T-helper 1 cell treated with Interleukin-12 subunit alpha and Interleukin-12 subunit beta and Interleukin-4 antibody, amounts not matched to agents 30 μg/mL and 1 μg/mL, for 36 hours (primary cell): ENCODE measurements around the gene NAA15.
"Not testable (repeated sequence)": the region's sequence is repeated elsewhere in the genome, so short reads cannot be mapped to it uniquely, and the experiment has no call there.

Experiments used
- H3K27ac Mint-ChIP-seq: one replicate; pipeline ENCODE4 v1.8.0; 2021; ENCODE audit warnings: mild to moderate bottlenecking, mixed read lengths
- H3K27me3 Mint-ChIP-seq: one replicate; pipeline ENCODE4 v1.8.0; 2021; ENCODE audit warnings: low read depth, mixed read lengths
- H3K36me3 Mint-ChIP-seq: one replicate; pipeline ENCODE4 v1.8.0; 2021; ENCODE audit warnings: low read depth, mixed read lengths
- H3K4me1 Mint-ChIP-seq: one replicate; pipeline ENCODE4 v1.8.0; 2021; ENCODE audit warnings: low read depth, mixed read lengths
- H3K4me3 Mint-ChIP-seq: one replicate; pipeline ENCODE4 v1.8.0; 2021; ENCODE audit warnings: mild to moderate bottlenecking, moderate library complexity, mixed read lengths
- H3K9me3 Mint-ChIP-seq: one replicate; pipeline ENCODE4 v1.8.0; 2021; ENCODE audit warnings: mixed read lengths

Gene NAA15

DNA sequence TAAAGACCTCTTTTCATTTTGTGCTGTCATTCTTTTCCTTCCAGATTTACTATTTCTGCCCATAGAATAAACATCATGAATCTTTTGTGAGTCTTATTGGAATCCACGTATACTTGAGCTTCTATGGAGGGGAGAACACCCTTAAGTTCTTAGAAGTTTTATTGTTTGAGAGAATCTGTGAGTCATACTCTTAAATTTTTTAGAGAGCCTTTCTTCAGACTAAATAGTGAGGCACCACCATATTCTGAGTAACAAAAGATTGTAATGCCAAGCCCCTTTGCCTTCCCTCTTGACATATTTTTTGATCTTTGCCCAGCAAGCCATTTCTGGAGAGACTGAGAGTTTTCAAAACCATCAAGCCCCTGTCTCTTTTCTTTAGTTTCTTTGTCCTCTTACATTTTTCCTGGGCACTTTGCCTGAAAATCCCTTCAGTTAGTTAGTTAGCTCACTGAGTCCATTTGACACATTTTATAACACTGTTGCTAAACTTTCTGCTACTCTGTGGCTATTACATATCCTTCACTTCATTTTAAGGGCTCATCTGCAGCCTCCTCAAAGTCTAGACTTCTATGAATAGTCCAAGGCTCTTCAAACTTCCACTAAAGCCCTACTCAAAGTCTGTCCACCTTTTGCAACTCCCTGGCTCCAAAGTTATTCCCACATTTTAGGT lies 66.3 kb downstream of the NAA15 start:
- Mint-ChIP-seq H3K9me3 (no peaks in the 10 kb centered on the region), H3K4me3 (no peak overlapping the region), H3K36me3 (peaks cover 41% of the 10 kb centered on the region), H3K27ac (no peak overlapping the region), H3K4me1 (peaks cover 7% of the 10 kb centered on the region), H3K27me3 (no peaks in the 10 kb centered on the region)

DNA sequence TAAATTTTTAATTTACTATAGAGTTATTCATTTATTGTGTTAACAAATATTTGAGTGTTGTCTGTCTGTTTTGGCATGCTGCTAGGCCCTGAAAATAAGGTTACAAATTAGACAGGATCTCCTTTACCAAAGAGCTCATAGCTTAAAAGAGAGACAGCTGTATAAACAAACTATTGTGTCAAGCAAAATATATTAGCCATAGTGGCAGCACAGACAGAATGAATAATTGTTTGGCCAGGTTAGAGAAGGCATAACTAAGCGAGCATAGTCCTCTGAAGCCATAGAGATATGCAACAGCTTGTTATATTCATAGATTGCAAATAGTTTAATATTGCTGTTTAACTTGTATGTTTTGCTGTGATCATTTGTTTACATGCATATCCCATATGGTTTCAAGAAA lies 67.7 kb downstream of the NAA15 start:
- Mint-ChIP-seq H3K36me3 (peaks cover 34% of the 10 kb centered on the region), H3K4me3 (no peak overlapping the region), H3K27ac (no peak overlapping the region), H3K4me1 (peaks cover 5% of the 10 kb centered on the region), H3K27me3 (no peaks in the 10 kb centered on the region), H3K9me3 (no peaks in the 10 kb centered on the region)

DNA sequence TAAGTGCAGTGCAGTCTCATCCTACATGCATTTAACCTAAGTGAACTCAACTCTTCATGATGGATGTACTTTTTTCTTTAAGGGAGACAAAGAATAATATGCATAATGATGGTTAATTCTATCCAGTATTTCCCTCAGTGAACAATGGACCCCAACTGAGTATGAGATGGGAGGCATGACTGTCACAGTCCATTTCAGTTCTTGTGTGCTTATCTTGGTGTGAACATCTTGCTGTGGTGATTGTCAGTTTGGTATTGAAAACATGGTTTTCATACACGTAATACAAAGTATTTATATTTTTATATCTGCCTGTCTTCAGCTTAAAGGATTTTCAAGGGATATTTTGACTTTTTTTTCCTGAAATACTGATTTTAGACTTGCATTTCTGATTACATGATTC lies 72.9 kb downstream of the NAA15 start:
- Mint-ChIP-seq H3K27me3 (no peaks in the 10 kb centered on the region), H3K4me3 (no peak overlapping the region), H3K36me3 (peaks cover 30% of the 10 kb centered on the region), H3K27ac (no peak overlapping the region), H3K4me1 (no peaks in the 10 kb centered on the region), H3K9me3 (no peaks in the 10 kb centered on the region)

DNA sequence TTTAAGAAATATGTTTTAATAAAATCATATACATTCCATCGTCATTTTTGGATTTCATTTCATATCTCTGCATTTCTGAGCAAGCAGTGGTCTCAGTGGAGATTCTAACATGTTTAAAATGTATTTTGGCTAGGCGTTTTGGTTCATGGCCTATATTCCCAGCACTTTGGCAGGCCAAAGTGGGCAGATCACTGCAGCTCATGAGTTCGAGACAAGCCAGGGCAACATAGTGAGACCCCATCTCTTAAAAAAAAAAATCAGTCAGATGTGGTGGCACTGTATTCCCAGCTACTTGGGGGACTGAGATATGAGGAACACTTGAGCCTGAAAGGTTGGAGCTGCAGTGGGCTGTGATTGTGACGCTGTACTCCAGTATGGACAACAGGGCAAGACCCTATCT lies 85.1 kb downstream of the NAA15 start:
- Mint-ChIP-seq H3K4me3 (no peak overlapping the region), H3K27me3 (no peaks in the 10 kb centered on the region), H3K9me3 (no peaks in the 10 kb centered on the region), H3K4me1 (peaks cover 5% of the 10 kb centered on the region), H3K27ac (no peak overlapping the region), H3K36me3 (peaks cover 30% of the 10 kb centered on the region)

DNA sequence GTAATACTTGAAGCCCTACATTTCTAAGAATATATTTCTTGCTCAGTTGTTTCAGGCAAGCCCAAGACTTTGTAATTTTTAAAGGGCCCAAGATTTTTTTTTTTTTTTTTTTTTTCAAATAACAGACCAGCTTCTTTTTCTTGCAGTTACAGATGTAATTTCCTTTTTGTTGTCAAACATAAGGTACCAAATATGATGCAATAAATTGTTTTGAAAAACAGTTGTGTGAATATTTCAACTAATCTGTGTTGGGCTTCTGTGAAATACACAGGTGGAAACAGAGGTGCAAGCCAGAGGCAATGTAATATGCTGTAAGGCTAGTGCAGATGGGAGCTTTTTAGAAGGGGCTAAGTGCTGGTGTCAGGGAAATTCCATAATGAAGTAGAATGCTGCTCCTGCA lies 87.8 kb downstream of the NAA15 start:
- peaks cover 5% of the 10 kb centered on the region for H3K4me1 Mint-ChIP-seq
- H3K4me3 Mint-ChIP-seq = no peak overlapping the region
- H3K27me3 Mint-ChIP-seq = no peaks in the 10 kb centered on the region
- no peak overlapping the region for H3K27ac Mint-ChIP-seq
- H3K36me3 Mint-ChIP-seq = peaks cover 41% of the 10 kb centered on the region
- no peaks in the 10 kb centered on the region for H3K9me3 Mint-ChIP-seq

DNA sequence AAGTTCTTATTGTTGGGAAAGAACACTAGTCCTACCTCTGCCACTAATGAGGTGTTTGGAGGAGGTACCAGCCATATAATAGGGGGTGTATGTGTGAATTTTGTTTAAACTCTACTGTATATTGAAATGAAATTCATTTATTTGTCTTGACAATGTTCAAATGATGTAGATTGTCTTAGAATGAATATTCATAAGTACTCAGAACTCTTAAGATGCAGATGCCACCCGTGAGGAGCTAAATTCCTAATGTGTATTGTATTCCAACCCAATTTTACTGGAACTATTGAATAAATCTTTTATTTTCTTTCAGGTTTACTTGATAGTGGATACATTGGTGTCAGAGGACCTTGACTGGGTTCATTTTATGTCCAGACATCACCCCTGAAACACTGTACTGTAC lies 88.7 kb downstream of the NAA15 start:
- Mint-ChIP-seq H3K4me3 (no peak overlapping the region), H3K4me1 (peaks cover 5% of the 10 kb centered on the region), H3K36me3 (peaks cover 42% of the 10 kb centered on the region), H3K27ac (no peak overlapping the region), H3K27me3 (no peaks in the 10 kb centered on the region), H3K9me3 (no peaks in the 10 kb centered on the region)

DNA sequence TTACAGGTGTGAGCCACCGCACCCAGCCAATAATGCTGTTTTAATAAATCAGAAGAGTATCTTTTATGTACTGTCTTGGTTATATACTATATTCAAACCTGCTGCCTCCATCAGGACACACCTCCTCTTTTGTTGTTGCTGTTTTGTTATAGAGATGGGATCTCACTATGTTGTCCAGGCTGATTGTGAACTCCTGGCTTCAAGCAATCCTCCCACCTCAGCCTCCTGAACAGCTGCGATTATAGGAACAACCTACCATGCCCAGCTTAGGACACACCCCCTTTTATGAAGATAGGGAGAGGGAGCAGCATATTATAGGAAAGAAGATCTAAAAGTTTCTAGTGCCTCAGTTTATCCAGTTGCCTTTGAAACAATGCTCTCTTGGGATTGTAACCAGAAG lies 90.4 kb downstream of the NAA15 start:
- Mint-ChIP-seq H3K27ac (no peak overlapping the region), H3K9me3 (no peaks in the 10 kb centered on the region), H3K36me3 (peaks cover 33% of the 10 kb centered on the region), H3K27me3 (no peaks in the 10 kb centered on the region), H3K4me1 (peaks cover 5% of the 10 kb centered on the region), H3K4me3 (no peak overlapping the region)

DNA sequence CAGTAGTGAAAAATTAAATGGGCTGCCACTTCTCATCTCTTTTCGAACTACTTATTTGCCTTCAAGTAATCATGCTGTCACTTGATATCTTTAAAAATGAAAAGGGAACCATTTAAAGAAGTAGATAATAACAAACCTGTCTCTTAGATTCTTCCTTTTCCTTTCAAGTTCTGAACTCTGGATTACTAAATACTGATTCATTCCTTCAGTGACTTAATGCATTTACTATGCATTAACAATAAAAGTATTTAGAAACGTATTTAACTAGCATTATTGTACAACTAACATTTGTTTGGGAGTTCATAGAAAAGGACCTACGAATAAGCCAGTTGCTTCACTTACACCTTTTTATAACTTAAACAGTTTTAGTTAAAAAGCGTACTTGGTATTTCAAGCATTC lies 91.5 kb downstream of the NAA15 start:
- no peaks in the 10 kb centered on the region for H3K27me3 Mint-ChIP-seq
- peaks cover 33% of the 10 kb centered on the region for H3K36me3 Mint-ChIP-seq
- H3K9me3 Mint-ChIP-seq = no peaks in the 10 kb centered on the region
- peaks cover 5% of the 10 kb centered on the region for H3K4me1 Mint-ChIP-seq
- no peak overlapping the region for H3K4me3 Mint-ChIP-seq
- H3K27ac Mint-ChIP-seq = no peak overlapping the region

DNA sequence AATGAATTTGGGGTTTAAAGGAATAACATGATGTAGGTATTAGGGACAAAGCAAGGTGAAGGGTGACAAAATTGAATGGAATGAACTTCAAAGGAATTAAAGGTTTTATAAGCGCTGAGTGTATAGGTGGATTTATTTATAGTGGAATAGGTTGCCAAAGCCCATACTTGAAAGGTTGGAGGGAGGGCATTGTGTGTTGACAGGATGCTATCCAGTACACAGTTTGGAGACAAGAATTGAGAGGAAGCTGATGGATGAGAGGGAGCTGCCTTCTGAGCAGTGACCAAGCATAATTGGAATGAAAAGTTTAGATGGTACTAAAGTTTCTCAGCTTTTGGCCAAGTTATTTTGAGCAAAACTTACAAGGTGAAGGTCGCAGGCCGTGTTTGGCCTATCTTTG lies 100.1 kb downstream of the NAA15 start:
- H3K9me3 Mint-ChIP-seq = no peaks in the 10 kb centered on the region
- no peaks in the 10 kb centered on the region for H3K27me3 Mint-ChIP-seq
- H3K4me3 Mint-ChIP-seq = no peak overlapping the region
- H3K27ac Mint-ChIP-seq = no peak overlapping the region
- no peaks in the 10 kb centered on the region for H3K4me1 Mint-ChIP-seq
- H3K36me3 Mint-ChIP-seq = peaks cover 18% of the 10 kb centered on the region

DNA sequence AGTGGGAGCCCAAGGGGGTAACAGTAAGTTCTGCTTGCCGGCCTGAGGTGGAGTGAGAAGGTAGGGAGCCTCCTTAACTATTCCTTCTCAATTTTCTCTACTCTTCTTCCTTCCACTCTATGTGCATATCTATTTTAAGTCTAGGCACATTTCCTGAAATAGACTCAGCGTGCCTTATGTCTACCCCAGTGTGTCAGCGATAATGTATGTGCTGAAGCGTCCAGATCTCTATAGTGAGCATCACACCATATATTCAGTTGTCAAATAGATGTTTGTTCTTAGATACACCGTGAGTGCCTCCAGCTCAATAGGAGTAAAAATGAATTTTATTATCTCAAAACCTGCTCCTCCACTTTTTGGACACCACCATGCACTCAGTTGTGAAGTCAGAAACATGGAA lies 101.1 kb downstream of the NAA15 start:
- Mint-ChIP-seq H3K27ac (no peak overlapping the region), H3K27me3 (no peaks in the 10 kb centered on the region), H3K4me3 (no peak overlapping the region), H3K36me3 (peaks cover 19% of the 10 kb centered on the region), H3K4me1 (no peaks in the 10 kb centered on the region), H3K9me3 (no peaks in the 10 kb centered on the region)

DNA sequence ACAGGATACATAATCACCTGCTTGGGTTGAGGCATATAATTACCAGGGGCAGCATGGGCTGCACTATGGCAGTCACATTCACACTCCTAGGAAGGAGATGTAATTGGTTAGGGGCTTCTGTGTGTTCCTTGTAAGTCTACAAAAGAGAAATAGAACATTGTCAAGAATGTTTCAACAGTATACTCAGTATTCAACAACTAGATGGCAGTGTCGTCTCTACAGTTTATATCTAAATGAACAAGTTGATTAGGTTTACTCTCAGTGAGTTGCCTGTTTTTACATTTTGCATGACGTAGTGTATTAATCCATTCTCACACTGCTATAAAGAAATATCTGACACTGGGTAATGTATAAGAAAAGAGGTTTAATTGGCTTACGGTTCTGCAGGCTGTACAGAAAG lies 102.2 kb downstream of the NAA15 start:
- no peaks in the 10 kb centered on the region for H3K27me3 Mint-ChIP-seq
- no peaks in the 10 kb centered on the region for H3K4me1 Mint-ChIP-seq
- no peak overlapping the region for H3K27ac Mint-ChIP-seq
- H3K36me3 Mint-ChIP-seq = peaks cover 23% of the 10 kb centered on the region
- H3K9me3 Mint-ChIP-seq = no peaks in the 10 kb centered on the region
- no peak overlapping the region for H3K4me3 Mint-ChIP-seq

DNA sequence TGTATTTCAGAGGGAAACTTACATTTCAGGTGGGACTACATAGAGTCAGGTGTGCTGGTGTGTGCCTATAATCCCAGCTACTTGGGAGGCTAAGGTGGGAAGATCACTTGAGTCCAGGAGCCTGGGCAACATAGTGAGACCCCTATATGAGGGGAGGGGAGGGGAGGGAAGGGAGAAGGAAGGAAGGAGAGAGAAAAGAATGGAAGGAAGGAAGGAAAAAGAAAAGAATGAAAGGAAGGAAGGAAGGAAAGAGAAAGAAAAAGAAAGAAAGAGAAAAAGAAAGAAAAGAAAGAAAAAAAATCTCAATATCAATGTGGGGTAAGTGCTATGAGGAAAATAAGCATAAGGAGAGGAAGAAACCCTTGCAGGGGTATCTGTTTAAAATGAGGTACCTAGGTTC lies 109.0 kb downstream of the NAA15 start:
- H3K9me3 Mint-ChIP-seq = no peaks in the 10 kb centered on the region
- no peaks in the 10 kb centered on the region for H3K4me1 Mint-ChIP-seq
- peaks cover 23% of the 10 kb centered on the region for H3K36me3 Mint-ChIP-seq
- no peaks in the 10 kb centered on the region for H3K27me3 Mint-ChIP-seq
- no peak overlapping the region for H3K4me3 Mint-ChIP-seq
- no peak overlapping the region for H3K27ac Mint-ChIP-seq

DNA sequence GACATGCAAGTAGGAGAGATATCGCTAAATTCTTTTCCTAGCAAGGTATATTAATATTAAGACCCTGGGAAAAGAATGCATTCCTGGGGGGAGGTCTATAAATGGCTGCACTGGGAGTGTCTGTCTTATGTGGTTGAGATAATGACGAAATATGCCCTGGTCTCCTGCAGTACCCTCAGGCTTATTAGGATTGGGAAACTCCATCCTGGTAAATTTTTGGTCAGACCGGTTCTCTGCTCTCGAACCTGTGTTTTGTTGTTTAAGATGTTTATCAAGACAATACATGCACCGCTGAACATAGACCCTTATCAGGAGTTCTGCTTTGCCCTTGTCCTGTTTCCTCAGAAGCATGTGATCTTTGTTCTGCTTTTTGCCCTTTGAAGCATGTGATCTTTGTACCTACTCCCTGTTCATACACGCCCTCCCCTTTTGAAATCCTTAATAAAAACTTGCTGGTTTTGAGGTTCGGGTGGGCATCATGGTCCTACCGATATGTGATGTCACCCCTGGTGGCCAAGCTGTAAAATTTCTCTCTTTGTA lies 113.4 kb downstream of the NAA15 start:
- peaks cover 18% of the 10 kb centered on the region for H3K36me3 Mint-ChIP-seq
- not testable (repeated sequence) for H3K4me3 Mint-ChIP-seq, H3K9me3 Mint-ChIP-seq, H3K27me3 Mint-ChIP-seq, H3K27ac Mint-ChIP-seq
- peaks cover 12% of the 10 kb centered on the region for H3K4me1 Mint-ChIP-seq

DNA sequence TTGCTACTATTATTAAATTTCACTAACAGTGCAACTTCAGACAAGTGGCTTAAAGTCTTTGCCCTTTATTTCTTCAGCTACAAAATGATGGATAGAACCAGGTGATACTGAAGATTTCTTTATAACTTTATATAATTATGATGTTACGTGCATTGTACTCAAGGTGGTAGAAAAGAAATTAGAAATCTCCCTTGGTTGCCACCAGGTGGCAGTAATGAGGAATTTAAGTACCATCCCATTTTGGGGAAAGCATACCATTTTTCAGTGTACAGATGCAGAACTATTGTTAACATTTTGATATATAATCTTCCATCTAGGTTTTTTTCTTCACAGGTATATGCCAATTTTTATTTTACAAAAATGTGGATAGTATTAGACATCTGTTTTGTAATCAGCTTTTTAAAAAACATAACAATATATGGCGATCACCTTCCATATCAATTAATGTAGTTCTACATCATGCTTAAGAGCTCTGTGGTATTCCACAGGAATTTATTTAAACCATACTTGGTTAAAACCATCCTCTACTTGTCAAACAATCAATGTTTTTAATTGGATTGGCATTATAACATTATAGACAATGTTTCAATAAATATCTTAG lies 114.9 kb downstream of the NAA15 start:
- Mint-ChIP-seq H3K4me1 (peaks cover 18% of the 10 kb centered on the region), H3K36me3 (peaks cover 27% of the 10 kb centered on the region), H3K4me3 (no peak overlapping the region), H3K27ac (no peak overlapping the region), H3K9me3 (peaks cover 8% of the 10 kb centered on the region), H3K27me3 (no peaks in the 10 kb centered on the region)

DNA sequence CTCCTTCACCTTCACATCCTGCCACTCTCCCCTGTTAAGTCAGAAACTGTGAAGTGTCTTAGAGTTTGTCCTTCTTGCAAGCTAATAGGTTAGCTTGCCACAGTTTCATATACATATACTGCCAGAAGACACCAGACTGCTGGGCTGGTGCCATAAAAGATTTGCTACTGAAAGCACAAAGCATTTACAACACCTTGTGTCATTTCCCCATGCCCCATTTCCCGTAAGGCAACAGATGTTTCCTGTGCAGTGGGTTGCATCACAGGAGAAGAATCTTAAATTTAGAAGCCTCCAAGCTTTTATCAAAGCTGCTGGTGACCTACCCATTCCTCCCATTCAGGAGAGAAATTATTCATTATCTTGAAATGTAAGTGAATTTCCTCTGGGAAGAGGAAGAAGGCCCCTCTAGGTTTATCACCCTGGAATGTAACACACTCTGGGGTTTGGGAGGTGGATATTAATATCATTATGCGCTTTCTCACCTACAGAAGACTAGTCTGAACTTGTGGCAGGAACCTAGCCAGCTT lies 118.1 kb downstream of the NAA15 start:
- Mint-ChIP-seq H3K4me1 (peaks cover 18% of the 10 kb centered on the region), H3K36me3 (peaks cover 29% of the 10 kb centered on the region), H3K4me3 (peak overlapping the region; percentile 18), H3K27me3 (no peaks in the 10 kb centered on the region), H3K27ac (peak overlapping the region; percentile 81), H3K9me3 (peaks cover 16% of the 10 kb centered on the region)
